HUES48 (cell line): ENCODE measurements around the gene FER.

Experiments
- H3K27ac ChIP-seq: one replicate; pipeline ENCODE4 v1.7.0; 2013; ENCODE audit warnings: low read depth, low read length, inconsistent platforms
- H3K27me3 ChIP-seq: 2 replicates; pipeline ENCODE4 v1.6.1; 2013; ENCODE audit warnings: mild to moderate bottlenecking, low read length; ENCODE audit not compliant: control insufficient read depth, insufficient read depth
- H3K36me3 ChIP-seq: 2 replicates; pipeline ENCODE4 v1.6.1; 2013; ENCODE audit warnings: low read length; ENCODE audit not compliant: control insufficient read depth, insufficient read depth
- H3K4me1 ChIP-seq: 2 replicates; pipeline ENCODE4 v1.6.1; 2013; ENCODE audit warnings: mild to moderate bottlenecking, low read length; ENCODE audit not compliant: control insufficient read depth, insufficient read depth
- H3K4me3 ChIP-seq: 2 replicates; pipeline ENCODE4 v1.5.1; 2013; ENCODE audit warnings: mild to moderate bottlenecking, low read depth, low read length
- H3K9ac ChIP-seq: 2 replicates; pipeline ENCODE4 v1.6.1; 2013; ENCODE audit warnings: mild to moderate bottlenecking, low read depth, low read length, moderate library complexity
- H3K9me3 ChIP-seq: 2 replicates; pipeline ENCODE4 v1.6.1; 2013; ENCODE audit warnings: low read length; ENCODE audit not compliant: control insufficient read depth, insufficient read depth

The FER gene

GRCh38 chr5:109199289-109199688, 451.6 kb downstream of the FER start:
- Histone ChIP-seq H3K9me3 (no peaks in the 10 kb centered on the region), H3K9ac (no peak overlapping the region), H3K36me3 (no peaks in the 10 kb centered on the region), H3K4me3 (no peak overlapping the region), H3K27me3 (no peaks in the 10 kb centered on the region), H3K27ac (no peak overlapping the region), H3K4me1 (peaks cover 21% of the 10 kb centered on the region)

- Histone ChIP-seq H3K36me3 (no peaks in the 10 kb centered on the region), H3K27ac (no peak overlapping the region), H3K27me3 (no peaks in the 10 kb centered on the region), H3K9ac (no peak overlapping the region), H3K9me3 (no peaks in the 10 kb centered on the region; the same call in 1 of the 2 replicates), H3K4me3 (no peak overlapping the region), H3K4me1 (peaks cover 15% of the 10 kb centered on the region)
Measured at GRCh38 chr5:109199799-109200620, 452.3 kb downstream of the FER start.

- peaks cover 21% of the 10 kb centered on the region for H3K9me3 ChIP-seq
- no peaks in the 10 kb centered on the region for H3K36me3 ChIP-seq
- no peaks in the 10 kb centered on the region for H3K4me1 ChIP-seq
Measured at GRCh38 chr5:109215040-109215439, 467.3 kb downstream of the FER start.

GRCh38 chr5:109218818-109219217, 471.1 kb downstream of the FER start:
- Histone ChIP-seq H3K27me3 (no peaks in the 10 kb centered on the region), H3K4me1 (peaks cover 5% of the 10 kb centered on the region; the same call in 1 of the 2 replicates), H3K36me3 (no peaks in the 10 kb centered on the region), H3K9me3 (peaks cover 21% of the 10 kb centered on the region), H3K4me3 (no peak overlapping the region), H3K27ac (no peak overlapping the region), H3K9ac (no peak overlapping the region)

More at GRCh38 chr5:109215040-109215439, 467.3 kb downstream of the FER start:
- Histone ChIP-seq H3K9ac (no peak overlapping the region), H3K4me3 (no peak overlapping the region), H3K27me3 (no peaks in the 10 kb centered on the region), H3K27ac (no peak overlapping the region)

GRCh38 chr5:109223531-109223930, 475.8 kb downstream of the FER start:
- Histone ChIP-seq H3K36me3 (no peaks in the 10 kb centered on the region), H3K9ac (no peak overlapping the region), H3K27ac (no peak overlapping the region), H3K9me3 (peaks cover 5% of the 10 kb centered on the region; the same call in 1 of the 2 replicates), H3K27me3 (no peaks in the 10 kb centered on the region), H3K4me3 (no peak overlapping the region), H3K4me1 (peaks cover 5% of the 10 kb centered on the region; the same call in 1 of the 2 replicates)

- Histone ChIP-seq H3K36me3 (no peaks in the 10 kb centered on the region), H3K27ac (no peak overlapping the region), H3K9ac (no peak overlapping the region), H3K4me1 (peaks cover 5% of the 10 kb centered on the region; the same call in 1 of the 2 replicates), H3K9me3 (0 out of 2 replicates have a peak, but pooled peaks cover under 1% of the 10 kb centered on the region), H3K27me3 (no peaks in the 10 kb centered on the region), H3K4me3 (no peak overlapping the region)
Measured at GRCh38 chr5:109224276-109224882, 476.7 kb downstream of the FER start.

GRCh38 chr5:109225716-109226625, 478.3 kb downstream of the FER start:
- no peaks in the 10 kb centered on the region for H3K27me3 ChIP-seq
- no peak overlapping the region for H3K9ac ChIP-seq
- no peaks in the 10 kb centered on the region for H3K9me3 ChIP-seq
- H3K4me3 ChIP-seq: no peak overlapping the region
- H3K27ac ChIP-seq: no peak overlapping the region
- peaks cover 5% of the 10 kb centered on the region; the same call in 1 of the 2 replicates for H3K4me1 ChIP-seq
- H3K36me3 ChIP-seq: no peaks in the 10 kb centered on the region

- H3K4me3 ChIP-seq: no peak overlapping the region
- H3K27me3 ChIP-seq: no peaks in the 10 kb centered on the region
- no peak overlapping the region for H3K9ac ChIP-seq
Measured at GRCh38 chr5:109230369-109230768, 482.7 kb downstream of the FER start.

GRCh38 chr5:109231331-109231730, 483.6 kb downstream of the FER start:
- H3K9ac ChIP-seq: no peak overlapping the region
- no peaks in the 10 kb centered on the region for H3K27me3 ChIP-seq
- no peak overlapping the region for H3K27ac ChIP-seq

More at GRCh38 chr5:109230369-109230768, 482.7 kb downstream of the FER start:
- H3K27ac ChIP-seq: no peak overlapping the region
- H3K4me1 ChIP-seq: no peaks in the 10 kb centered on the region
- no peaks in the 10 kb centered on the region for H3K9me3 ChIP-seq
- H3K36me3 ChIP-seq: no peaks in the 10 kb centered on the region

GRCh38 chr5:109234381-109234780, 486.7 kb downstream of the FER start:
- no peak overlapping the region for H3K9ac ChIP-seq
- no peak overlapping the region for H3K4me3 ChIP-seq
- no peak overlapping the region for H3K27ac ChIP-seq
- H3K36me3 ChIP-seq: no peaks in the 10 kb centered on the region
- H3K27me3 ChIP-seq: no peaks in the 10 kb centered on the region
- H3K9me3 ChIP-seq: no peaks in the 10 kb centered on the region
- no peaks in the 10 kb centered on the region for H3K4me1 ChIP-seq

More at GRCh38 chr5:109231331-109231730, 483.6 kb downstream of the FER start:
- Histone ChIP-seq H3K4me1 (no peaks in the 10 kb centered on the region), H3K36me3 (no peaks in the 10 kb centered on the region), H3K4me3 (no peak overlapping the region), H3K9me3 (no peaks in the 10 kb centered on the region)
